Prostate gland (tissue), 2 donors: ENCODE results near the gene STAM. TPM values are rescaled to one million over a fixed set of nuclear protein-coding genes. Genes with fewer than 3 reads are reported as not detected.

Experiments
- DNase-seq: peaks from one replicate; pipeline ENCODE4 v3.0.0-alpha.2; 2019; ENCODE audit warnings: low spot score
- H3K27ac ChIP-seq, 2 donors: fragments of 200-600 bp; sonication (generic); 2 replicates each; pipeline ENCODE4 v1.5.1; 2017 to 2019
- H3K27me3 ChIP-seq: fragments of 200-600 bp; sonication (generic); replicated peaks from 2 replicates; pipeline ENCODE4 v1.5.1; 2019; ENCODE audit not compliant: insufficient read depth
- H3K36me3 ChIP-seq, 2 donors: fragments of 200-600 bp; sonication (generic); 1 replicate in 1 of 2; 2 replicates in 1 of 2; pipeline versions ENCODE4 v1.5.1 to v1.8.1; 2017 to 2019
- H3K4me1 ChIP-seq: fragments of 200-600 bp; sonication (generic); replicated peaks from 2 replicates; pipeline ENCODE4 v1.5.1; 2019
- H3K4me3 ChIP-seq, 2 donors: fragments of 200-600 bp; sonication (generic); 2 replicates each; pipeline ENCODE4 v1.5.1; 2017 to 2019
- H3K9me3 ChIP-seq: fragments of 200-600 bp; sonication (generic); 2 replicates; pipeline ENCODE4 v1.5.1; 2017
- CTCF ChIP-seq, 4 experiments: fragments of 200-600 bp in 2 of 4; fragments of 450-650 bp in 2 of 4; sonication (generic) in 2 of 4; IDR thresholded peaks; 1 replicate in 3 of 4; 2 replicates in 1 of 4; pipeline ENCODE4 v1.5.1; 2016 to 2019; ENCODE audit warnings: antibody characterized with exemption in 4 of 4, mild to moderate bottlenecking in 2 of 4, moderate library complexity in 2 of 4
- POLR2A ChIP-seq: fragments of 450-650 bp; IDR thresholded peaks from one replicate; pipeline ENCODE4 v1.6.1; 2016; ENCODE audit warnings: antibody characterized with exemption, mild to moderate bottlenecking
- POLR2AphosphoS5 ChIP-seq: sonication (generic); formaldehyde crosslinking; IDR thresholded peaks from one replicate; pipeline ENCODE4 v1.6.1; 2017; ENCODE audit warnings: antibody characterized with exemption
- WGBS: methylation state at CpG from one replicate; pipeline ENCODE4 v1.1.5; 2018; 5-methylcytosine and 5-hydroxymethylcytosine counted together
- intact Hi-C: fragments of 100-400 bp; cut with DNase I; formaldehyde crosslinking; loops from one replicate; pipeline ENCODE4 v1.14.2; 2022
- total RNA-seq, 2 donors: library from RNA; depleted of rRNA; stranded (reverse); fragments of >200 nt; gene quantifications; one replicate each; pipeline ENCODE4 v1.1.0, GENCODE V29; 2016

The STAM gene
- total RNA-seq, 2 donors from 2014 or later: 18.2 to 40.0 TPM

- Histone ChIP-seq H3K4me1 (no peaks in the 10 kb centered on the region), H3K9me3 (no peaks in the 10 kb centered on the region), H3K36me3 (no peaks in the 10 kb centered on the region), H3K4me3 (no peak overlapping the region), H3K27ac (no peak overlapping the region), H3K27me3 (no peaks in the 10 kb centered on the region)
- WGBS: 50% methylated on average over 4 of the region's 4 CpGs
- DNase-seq: no peak
- intact Hi-C loops: no loop called here
- TF ChIP-seq POLR2A: no peak
- TF ChIP-seq POLR2AphosphoS5: no peak
- no peak for TF ChIP-seq CTCF (IDR thresholded peaks at IDR 0.05)
Measured at GRCh38 chr10:17665747-17666146, 21.8 kb downstream of the STAM start.

- intact Hi-C loops: no loop called here
- TF ChIP-seq POLR2AphosphoS5: peak; percentile 66
- no peak for TF ChIP-seq POLR2A
- H3K4me1 ChIP-seq: no peaks in the 10 kb centered on the region
- 68% methylated on average over 6 of the region's 6 CpGs for WGBS
- H3K27me3 ChIP-seq: no peaks in the 10 kb centered on the region
- no peaks in the 10 kb centered on the region for H3K36me3 ChIP-seq
- H3K27ac ChIP-seq: peak overlapping the region in 1 of 2 donors; percentile 9
- DNase-seq: no peak
- no peaks in the 10 kb centered on the region for H3K9me3 ChIP-seq
- no peak overlapping the region for H3K4me3 ChIP-seq
Measured at GRCh38 chr10:17668435-17669184, 24.7 kb downstream of the STAM start.

GRCh38 chr10:17669185-17669872, 25.4 kb downstream of the STAM start:
- DNase-seq: no peak
- Histone ChIP-seq H3K9me3 (no peaks in the 10 kb centered on the region), H3K36me3 (no peaks in the 10 kb centered on the region), H3K27me3 (no peaks in the 10 kb centered on the region), H3K4me1 (no peaks in the 10 kb centered on the region), H3K27ac (peak overlapping the region in 1 of 2 donors; percentile 9), H3K4me3 (no peak overlapping the region)
- 87% methylated on average over 11 of the region's 11 CpGs for WGBS
- intact Hi-C loops: no loop called here
- TF ChIP-seq POLR2A: no peak
- no peak for TF ChIP-seq POLR2AphosphoS5
- TF ChIP-seq CTCF (IDR thresholded peaks at IDR 0.05): no peak

- no peak overlapping the region for H3K4me3 ChIP-seq
- no peaks in the 10 kb centered on the region for H3K36me3 ChIP-seq
- no peaks in the 10 kb centered on the region for H3K27me3 ChIP-seq
- no peak overlapping the region for H3K27ac ChIP-seq
- no peaks in the 10 kb centered on the region for H3K4me1 ChIP-seq
- intact Hi-C loops: no loop called here
- TF ChIP-seq CTCF (IDR thresholded peaks at IDR 0.05) (no peak), POLR2A (no peak), POLR2AphosphoS5 (no peak)
- DNase-seq: no peak
- H3K9me3 ChIP-seq: no peaks in the 10 kb centered on the region
- 47% methylated on average over 3 of the region's 3 CpGs for WGBS
Measured at GRCh38 chr10:17671307-17671706, 27.4 kb downstream of the STAM start.

- DNase-seq: no peak
- Histone ChIP-seq H3K27me3 (no peaks in the 10 kb centered on the region), H3K36me3 (no peaks in the 10 kb centered on the region), H3K4me3 (no peak overlapping the region), H3K27ac (no peak overlapping the region), H3K4me1 (no peaks in the 10 kb centered on the region), H3K9me3 (no peaks in the 10 kb centered on the region)
- WGBS: 68% methylated on average over 5 of the region's 5 CpGs
- intact Hi-C loops: no loop called here
- no peak for TF ChIP-seq POLR2AphosphoS5
- no peak for TF ChIP-seq CTCF (IDR thresholded peaks at IDR 0.05)
- no peak for TF ChIP-seq POLR2A
Measured at GRCh38 chr10:17673471-17674061, 29.6 kb downstream of the STAM start.
